Testis (tissue), 3 donors: ENCODE data around the gene ANGPTL2. TPM values are rescaled to one million over a fixed set of nuclear protein-coding genes. Genes with fewer than 3 reads are reported as not detected.

Source experiments
- DNase-seq: peaks from one replicate; pipeline ENCODE4 v3.0.0-alpha.2; 2019
- H3K27ac ChIP-seq, 2 donors: fragments of 200-600 bp; sonication (generic); one replicate each; pipeline ENCODE4 v1.5.1; 2019
- H3K27me3 ChIP-seq: fragments of 200-600 bp; sonication (generic); one replicate; pipeline ENCODE4 v1.5.1; 2019
- H3K36me3 ChIP-seq: fragments of 200-600 bp; sonication (generic); one replicate; pipeline ENCODE4 v1.5.1; 2017; ENCODE audit warnings: low read depth; ENCODE audit errors: missing control alignments
- H3K4me1 ChIP-seq: fragments of 200-600 bp; sonication (generic); one replicate; pipeline ENCODE4 v1.5.1; 2019
- H3K4me3 ChIP-seq, 2 donors: fragments of 200-600 bp; sonication (generic); one replicate each; pipeline ENCODE4 v1.5.1; 2017 to 2019
- H3K9me3 ChIP-seq: fragments of 200-600 bp; sonication (generic); one replicate; pipeline ENCODE4 v1.5.1; 2017
- POLR2A ChIP-seq: fragments of 450-650 bp; IDR thresholded peaks from one replicate; pipeline ENCODE4 v1.6.1; 2017; ENCODE audit warnings: antibody characterized with exemption, mild to moderate bottlenecking, moderate library complexity
- WGBS, 2 donors: methylation state at CpG; one replicate each; pipeline ENCODE4 v1.1.5; 2018; 5-methylcytosine and 5-hydroxymethylcytosine counted together
- intact Hi-C: fragments of 100-400 bp; cut with DNase I; formaldehyde crosslinking; loops from one replicate; pipeline ENCODE4 v1.15.1; 2023; ENCODE audit warnings: low total_unique reads
- polyA plus RNA-seq: library from polyadenylated mRNA; stranded (reverse); fragments of 350-450 nt; fragmentation: Illumina TruSeq; extraction: RNeasy Lipid Tissue Mini Kit (QIAGEN cat#74804); gene quantifications from one replicate; pipeline ENCODE4 v1.2.3, GENCODE V29; 2014; ENCODE audit warnings: low read depth, low replicate concordance; ENCODE audit not compliant: insufficient read depth
- total RNA-seq, 2 donors: library from RNA; depleted of rRNA; stranded (reverse); fragments of >200 nt; gene quantifications; one replicate each; pipeline ENCODE4 v1.2.3, GENCODE V29; 2016
- TF ChIP-seq, protein P1 (sequence below), 3 experiments: fragments of 450-650 bp in 2 of 3; fragments of 200-600 bp in 1 of 3; sonication (generic) in 1 of 3; IDR thresholded peaks; one replicate each; pipeline ENCODE4 v1.5.1; 2016 to 2019; ENCODE audit warnings: antibody characterized with exemption in 3 of 3, mild to moderate bottlenecking in 2 of 3, moderate library complexity in 1 of 3

Gene ANGPTL2
- total and polyA plus RNA-seq, 3 donors from 2014 or later: 2.4 to 30.7 (median 2.4) TPM

- Histone ChIP-seq H3K9me3 (no peaks in the 10 kb centered on the region), H3K4me3 (no peak overlapping the region), H3K36me3 (no peaks in the 10 kb centered on the region), H3K27ac (no peak overlapping the region), H3K4me1 (peaks cover 13% of the 10 kb centered on the region), H3K27me3 (no peaks in the 10 kb centered on the region)
- TF ChIP-seq, protein P1, sequence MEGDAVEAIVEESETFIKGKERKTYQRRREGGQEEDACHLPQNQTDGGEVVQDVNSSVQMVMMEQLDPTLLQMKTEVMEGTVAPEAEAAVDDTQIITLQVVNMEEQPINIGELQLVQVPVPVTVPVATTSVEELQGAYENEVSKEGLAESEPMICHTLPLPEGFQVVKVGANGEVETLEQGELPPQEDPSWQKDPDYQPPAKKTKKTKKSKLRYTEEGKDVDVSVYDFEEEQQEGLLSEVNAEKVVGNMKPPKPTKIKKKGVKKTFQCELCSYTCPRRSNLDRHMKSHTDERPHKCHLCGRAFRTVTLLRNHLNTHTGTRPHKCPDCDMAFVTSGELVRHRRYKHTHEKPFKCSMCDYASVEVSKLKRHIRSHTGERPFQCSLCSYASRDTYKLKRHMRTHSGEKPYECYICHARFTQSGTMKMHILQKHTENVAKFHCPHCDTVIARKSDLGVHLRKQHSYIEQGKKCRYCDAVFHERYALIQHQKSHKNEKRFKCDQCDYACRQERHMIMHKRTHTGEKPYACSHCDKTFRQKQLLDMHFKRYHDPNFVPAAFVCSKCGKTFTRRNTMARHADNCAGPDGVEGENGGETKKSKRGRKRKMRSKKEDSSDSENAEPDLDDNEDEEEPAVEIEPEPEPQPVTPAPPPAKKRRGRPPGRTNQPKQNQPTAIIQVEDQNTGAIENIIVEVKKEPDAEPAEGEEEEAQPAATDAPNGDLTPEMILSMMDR (IDR thresholded peaks at IDR 0.05): no peak
- TF ChIP-seq POLR2A: no peak
- no peak for DNase-seq
- intact Hi-C loops: no loop called here
- WGBS, 2 donors: 94 to 96% methylated on average over 4 of the region's 4 CpGs
These were observed 16.0 kb upstream of the ANGPTL2 start for GRCh38 chr9:127138444-127138843.

GRCh38 chr9:127137640-127138360 lies 15.4 kb upstream of the ANGPTL2 start:
- no peaks in the 10 kb centered on the region for H3K36me3 ChIP-seq
- no peaks in the 10 kb centered on the region for H3K9me3 ChIP-seq
- WGBS, 2 donors: 86 to 91% methylated on average over 11 of the region's 11 CpGs
- intact Hi-C loops: no loop called here
- H3K27me3 ChIP-seq: no peaks in the 10 kb centered on the region
- H3K4me1 ChIP-seq: peaks cover 17% of the 10 kb centered on the region
- no peak for DNase-seq
- no peak overlapping the region for H3K4me3 ChIP-seq
- H3K27ac ChIP-seq: no peak overlapping the region
- TF ChIP-seq, protein P1 (IDR thresholded peaks at IDR 0.05): no peak
- no peak for TF ChIP-seq POLR2A

GRCh38 chr9:127136880-127137639 lies 14.6 kb upstream of the ANGPTL2 start:
- no peaks in the 10 kb centered on the region for H3K27me3 ChIP-seq
- TF ChIP-seq, protein P1 (IDR thresholded peaks at IDR 0.05): no peak
- no peak for TF ChIP-seq POLR2A
- intact Hi-C loops: no loop called here
- DNase-seq: no peak
- peaks cover 17% of the 10 kb centered on the region for H3K4me1 ChIP-seq
- no peaks in the 10 kb centered on the region for H3K9me3 ChIP-seq
- no peak overlapping the region for H3K27ac ChIP-seq
- H3K36me3 ChIP-seq: no peaks in the 10 kb centered on the region
- no peak overlapping the region for H3K4me3 ChIP-seq
- 97 to 98% methylated on average over 5 of the region's 5 CpGs for WGBS, 2 donors

DNA sequence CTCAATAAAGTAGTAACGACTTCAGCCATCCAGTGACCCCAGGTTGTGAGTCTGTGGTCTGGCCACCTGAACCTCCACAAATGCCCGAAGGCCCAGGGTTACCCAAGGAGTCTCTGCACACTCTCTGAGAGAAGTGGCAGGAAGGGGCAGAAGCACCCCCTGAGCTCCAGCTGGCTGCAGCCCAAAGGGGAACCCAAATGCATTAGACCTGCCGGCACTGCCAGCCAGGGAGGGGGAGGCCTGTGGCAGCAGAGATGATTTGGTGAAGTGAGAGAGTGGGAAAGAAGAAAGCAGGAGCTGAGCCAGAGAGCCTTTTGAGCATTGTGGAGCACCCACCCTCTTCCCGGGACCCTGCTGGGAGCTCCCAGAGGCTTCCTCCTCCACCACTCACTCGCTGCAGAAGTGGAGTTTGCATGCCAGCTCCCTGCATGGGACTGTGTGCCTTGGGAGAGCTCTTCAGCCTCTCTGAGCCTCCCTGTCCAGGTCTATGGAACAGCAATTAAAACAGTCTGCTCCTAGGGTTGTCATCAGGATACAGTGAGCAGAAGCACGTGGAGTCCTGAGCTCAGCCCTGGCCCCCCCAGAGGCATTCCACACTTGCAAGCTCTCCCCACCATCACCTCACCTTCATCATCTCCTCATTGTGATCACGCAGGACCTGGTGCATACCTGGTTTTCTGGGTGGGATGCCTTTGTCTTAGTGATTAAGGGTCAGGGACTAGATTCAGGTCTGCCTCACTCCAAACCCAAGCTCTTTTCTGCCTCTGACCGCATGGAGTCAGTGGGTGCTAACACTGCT lies 13.8 kb upstream of the ANGPTL2 start:
- Histone ChIP-seq H3K27ac (no peak overlapping the region), H3K36me3 (no peaks in the 10 kb centered on the region), H3K4me1 (peaks cover 17% of the 10 kb centered on the region), H3K9me3 (no peaks in the 10 kb centered on the region), H3K4me3 (no peak overlapping the region), H3K27me3 (no peaks in the 10 kb centered on the region)
- TF ChIP-seq POLR2A: no peak
- TF ChIP-seq, protein P1 (IDR thresholded peaks at IDR 0.05): no peak
- no peak for DNase-seq
- 77 to 94% methylated on average over 6 to 8 of the region's 8 CpGs for WGBS, 2 donors
- intact Hi-C loops: no loop called here
